Measurements from ENCODE around the gene DUOX2. TPM values are rescaled to one million over a fixed set of nuclear protein-coding genes. Genes with fewer than 3 reads are reported as not detected.

DUOX2 gene
- total RNA-seq, 2 donors from 2014 or later = 0.11 to 0.13 TPM

GRCh38 chr15:45134682-45135604 lies 21.0 kb upstream of the DUOX2 start:
- Mint-ChIP-seq H3K27ac (no peak overlapping the region), H3K9me3 (no peaks in the 10 kb centered on the region), H3K4me3 (peak overlapping the region; percentile 38), H3K36me3 (ENCODE audit: low read depth) (no peaks in the 10 kb centered on the region), H3K27me3 (ENCODE audit: insufficient read depth) (peaks cover 78% of the 10 kb centered on the region), H3K4me1 (peaks cover 3% of the 10 kb centered on the region)
- peak; percentile 83 for DNase-seq
- Histone ChIP-seq H3K27ac (ENCODE audit: low read depth, low read length) (no peak overlapping the region), H3K9me3 (ENCODE audit: control insufficient read depth, low read length) (no peaks in the 10 kb centered on the region), H3K9ac (ENCODE audit: extremely low read depth, low read length, poor library complexity, severe bottlenecking) (no peak overlapping the region), H3K4me1 (ENCODE audit: control insufficient read depth, insufficient read depth, low read length) (no peaks in the 10 kb centered on the region), H3K36me3 (ENCODE audit: control insufficient read depth, insufficient read depth, low read length) (no peaks in the 10 kb centered on the region), H3K27me3 (ENCODE audit: control insufficient read depth, insufficient read depth, low read length, poor library complexity, severe bottlenecking) (peaks cover 84% of the 10 kb centered on the region), H3K4me3 (ENCODE audit: low read length) (no peak overlapping the region)
- TF ChIP-seq CTCF (conservative IDR thresholded peaks at IDR 0.05) = peak; percentile 55
- WGBS, 2 experiments (ENCODE audit: insufficient coverage in 1 of 2, insufficient read length in 1 of 2) = 23 to 66% methylated on average over 10 to 53 of the region's 57 CpGs

DNA sequence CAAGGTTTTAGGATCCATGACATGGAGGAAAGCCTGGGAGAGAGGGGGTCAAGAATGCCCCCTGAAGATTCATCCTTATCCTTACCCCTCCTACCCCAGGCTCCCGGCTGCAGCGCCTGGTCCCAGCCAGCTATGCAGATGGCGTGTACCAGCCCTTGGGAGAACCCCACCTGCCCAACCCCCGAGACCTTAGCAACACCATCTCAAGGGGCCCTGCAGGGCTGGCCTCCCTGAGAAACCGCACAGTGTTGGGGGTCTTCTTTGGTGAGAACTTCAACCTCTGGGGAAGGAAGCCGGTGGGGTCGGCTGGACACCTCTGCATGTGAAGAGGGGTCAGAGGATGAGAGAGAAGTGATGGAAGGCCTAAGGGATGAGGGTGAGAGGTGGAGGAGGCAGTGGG lies 20.1 kb upstream of the DUOX2 start:
- H3K27me3 Mint-ChIP-seq (ENCODE audit: insufficient read depth) = peaks cover 86% of the 10 kb centered on the region
- Histone ChIP-seq H3K27ac (ENCODE audit: low read depth, low read length) (no peak overlapping the region), H3K36me3 (ENCODE audit: control insufficient read depth, insufficient read depth, low read length) (no peaks in the 10 kb centered on the region), H3K9ac (ENCODE audit: extremely low read depth, low read length, poor library complexity, severe bottlenecking) (no peak overlapping the region), H3K9me3 (ENCODE audit: control insufficient read depth, low read length) (no peaks in the 10 kb centered on the region), H3K27me3 (ENCODE audit: control insufficient read depth, insufficient read depth, low read length, poor library complexity, severe bottlenecking) (peaks cover 93% of the 10 kb centered on the region), H3K4me1 (ENCODE audit: control insufficient read depth, insufficient read depth, low read length) (peaks cover under 1% of the 10 kb centered on the region), H3K4me3 (ENCODE audit: low read length) (no peak overlapping the region)
- DNase-seq = no peak
- no peak overlapping the region for H3K27ac Mint-ChIP-seq
- TF ChIP-seq CTCF (conservative IDR thresholded peaks at IDR 0.05) = no peak
- peaks cover 3% of the 10 kb centered on the region for H3K4me1 Mint-ChIP-seq
- 93% methylated on average over 7 of the region's 7 CpGs; no CpG with 5 or more reads in 1 of the 2 experiments for WGBS, 2 experiments (ENCODE audit: insufficient coverage in 1 of 2, insufficient read length in 1 of 2)
- no peaks in the 10 kb centered on the region for H3K36me3 Mint-ChIP-seq (ENCODE audit: low read depth)
- no peak overlapping the region for H3K4me3 Mint-ChIP-seq
- H3K9me3 Mint-ChIP-seq = no peaks in the 10 kb centered on the region

- no peaks in the 10 kb centered on the region for H3K36me3 Mint-ChIP-seq (ENCODE audit: low read depth)
- H3K9me3 Mint-ChIP-seq = no peaks in the 10 kb centered on the region
- no peak overlapping the region for H3K4me3 ChIP-seq (ENCODE audit: low read length)
- H3K27me3 Mint-ChIP-seq (ENCODE audit: insufficient read depth) = peaks cover 90% of the 10 kb centered on the region
- no peak for TF ChIP-seq CTCF (conservative IDR thresholded peaks at IDR 0.05)
- peaks cover 95% of the 10 kb centered on the region for H3K27me3 ChIP-seq (ENCODE audit: control insufficient read depth, insufficient read depth, low read length, poor library complexity, severe bottlenecking)
- no peaks in the 10 kb centered on the region for H3K36me3 ChIP-seq (ENCODE audit: control insufficient read depth, insufficient read depth, low read length)
- peaks cover 7% of the 10 kb centered on the region for H3K4me1 Mint-ChIP-seq
- no peak overlapping the region for H3K4me3 Mint-ChIP-seq
- H3K27ac Mint-ChIP-seq = no peak overlapping the region
- 81 to 82% methylated on average over 3 to 5 of the region's 5 CpGs for WGBS, 2 experiments (ENCODE audit: insufficient coverage in 1 of 2, insufficient read length in 1 of 2)
- H3K9me3 ChIP-seq (ENCODE audit: control insufficient read depth, low read length) = no peaks in the 10 kb centered on the region
- peaks cover 3% of the 10 kb centered on the region for H3K4me1 ChIP-seq (ENCODE audit: control insufficient read depth, insufficient read depth, low read length)
- H3K27ac ChIP-seq (ENCODE audit: low read depth, low read length) = no peak overlapping the region
- no peak overlapping the region for H3K9ac ChIP-seq (ENCODE audit: extremely low read depth, low read length, poor library complexity, severe bottlenecking)
- DNase-seq = no peak
These were observed 19.6 kb upstream of the DUOX2 start for GRCh38 chr15:45133561-45133920.
